HG02943 (cell line): Measurements from ENCODE around the gene HNF4A.
"Not testable (repeated sequence)": the region's sequence is repeated elsewhere in the genome, so short reads cannot be mapped to it uniquely, and the experiment has no call there.

Experiments used
- ATAC-seq: cut with Tn5 transposase; IDR thresholded peaks from one replicate; pipeline ENCODE4 v1.9.1; 2021; ENCODE audit warnings: mild to moderate bottlenecking, low read depth, moderate library complexity; ENCODE audit not compliant: unreplicated experiment

Gene HNF4A

GRCh38 chr20:44461142-44461802, 105.8 kb downstream of the HNF4A start:
- ATAC-seq: no peak

GRCh38 chr20:44461803-44462174, 106.3 kb downstream of the HNF4A start:
- ATAC-seq: no peak

DNA sequence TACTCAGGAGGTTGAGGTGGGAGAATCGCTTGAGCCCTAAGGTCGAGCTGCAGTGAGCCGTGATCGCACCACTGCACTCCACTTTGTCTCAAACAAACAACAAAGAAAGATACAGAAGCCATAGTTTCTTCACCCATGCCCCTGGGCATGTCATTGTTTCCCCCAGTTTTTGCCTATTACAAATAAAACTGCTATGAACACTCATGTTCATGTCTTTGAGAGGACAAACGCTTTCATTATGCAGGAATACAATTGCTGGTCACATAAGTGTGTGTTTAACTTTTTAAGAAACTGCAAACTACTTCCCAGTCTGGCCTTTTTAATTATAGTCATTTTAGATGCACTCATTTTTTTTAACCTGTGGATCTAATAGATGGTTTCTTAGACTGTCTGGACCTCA, 108.0 kb downstream of the HNF4A start:
- ATAC-seq: no peak

GRCh38 chr20:44464514-44464913, 109.0 kb downstream of the HNF4A start:
- ATAC-seq: no peak

DNA sequence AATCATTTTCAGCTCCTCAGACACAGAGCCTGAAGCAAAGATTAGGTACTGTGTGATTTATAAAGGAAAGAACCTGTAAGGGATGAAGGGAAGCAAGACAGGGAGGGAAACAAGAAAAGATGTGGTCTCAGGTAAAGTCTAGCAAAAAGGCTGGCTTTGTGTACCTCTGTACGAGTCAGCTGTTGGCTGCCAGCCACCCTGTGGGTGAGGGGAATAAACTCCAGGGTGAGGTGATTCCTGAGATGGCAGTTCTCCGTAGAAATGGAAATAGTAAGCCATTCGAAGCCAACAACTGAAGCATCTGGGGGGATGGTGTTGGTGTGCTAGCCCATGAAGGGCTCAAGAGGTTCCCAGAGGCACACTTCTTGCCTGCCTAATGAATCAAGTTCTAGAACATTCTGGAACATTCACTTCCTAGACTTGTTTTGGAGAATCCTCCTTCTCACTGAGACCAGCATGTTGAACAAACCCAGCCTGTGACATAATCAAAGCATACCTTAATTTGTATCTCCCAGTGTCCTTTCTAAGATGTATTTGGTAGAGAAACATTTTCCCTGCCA, 109.6 kb downstream of the HNF4A start:
- ATAC-seq: no peak

GRCh38 chr20:44467289-44467883, 111.9 kb downstream of the HNF4A start:
- ATAC-seq: no peak

- no peak for ATAC-seq
Measured at GRCh38 chr20:44468044-44468782, 112.7 kb downstream of the HNF4A start.

- ATAC-seq: no peak
Measured at GRCh38 chr20:44470327-44470726, 114.8 kb downstream of the HNF4A start.

- ATAC-seq: no peak
Measured at GRCh38 chr20:44471481-44471882, 116.0 kb downstream of the HNF4A start.

GRCh38 chr20:44472283-44472682, 116.8 kb downstream of the HNF4A start:
- not testable (repeated sequence) for ATAC-seq

DNA sequence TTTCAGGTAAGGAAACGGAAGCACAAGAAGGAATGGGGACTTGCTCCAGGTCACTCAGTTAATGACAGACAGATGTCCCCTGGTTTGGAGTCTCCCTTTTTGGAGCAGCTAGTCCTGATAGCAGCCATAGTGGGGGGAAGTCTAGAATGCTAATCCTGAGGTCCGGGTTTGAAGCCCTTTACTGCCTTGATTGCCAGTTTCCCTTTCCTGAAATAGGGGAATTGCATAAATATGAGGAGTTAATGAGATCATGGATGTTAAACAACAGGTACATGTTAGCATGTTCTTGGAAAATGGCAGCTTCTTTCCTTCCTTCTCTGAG, 119.8 kb downstream of the HNF4A start:
- no peak for ATAC-seq

- peak; percentile 93 for ATAC-seq
Measured at GRCh38 chr20:44475694-44476560, 120.4 kb downstream of the HNF4A start, which contains the start of gene TTPAL. Gene TTPAL, plus strand, starts transcription at chr20:44475874. Its CDS starts 4,126 bp downstream, at chr20:44480000.

GRCh38 chr20:44477151-44477550, 121.7 kb downstream of the HNF4A start:
- ATAC-seq: no peak

- ATAC-seq: no peak
Measured at GRCh38 chr20:44478206-44478605, 122.7 kb downstream of the HNF4A start.

DNA sequence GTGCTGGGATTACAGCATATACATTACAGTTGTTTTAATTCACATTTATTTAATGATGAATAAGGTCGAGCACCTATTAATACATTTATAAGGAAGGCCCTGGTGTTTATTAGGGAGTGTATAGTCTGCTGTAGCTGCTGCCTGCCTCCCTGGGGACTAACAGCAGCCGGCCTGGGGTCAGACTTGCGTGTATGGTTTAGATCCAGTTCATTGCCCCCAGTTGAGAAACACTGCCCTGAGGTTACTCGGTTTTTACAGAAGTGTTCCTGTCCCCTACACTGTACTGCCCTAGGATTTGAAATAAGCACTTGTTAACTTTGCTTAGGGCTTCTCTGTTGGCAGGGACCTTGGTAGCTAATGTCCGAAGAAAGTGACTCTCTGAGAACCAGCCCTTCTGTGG, 124.1 kb downstream of the HNF4A start:
- ATAC-seq: no peak

GRCh38 chr20:44480097-44480496, 124.6 kb downstream of the HNF4A start:
- no peak for ATAC-seq

DNA sequence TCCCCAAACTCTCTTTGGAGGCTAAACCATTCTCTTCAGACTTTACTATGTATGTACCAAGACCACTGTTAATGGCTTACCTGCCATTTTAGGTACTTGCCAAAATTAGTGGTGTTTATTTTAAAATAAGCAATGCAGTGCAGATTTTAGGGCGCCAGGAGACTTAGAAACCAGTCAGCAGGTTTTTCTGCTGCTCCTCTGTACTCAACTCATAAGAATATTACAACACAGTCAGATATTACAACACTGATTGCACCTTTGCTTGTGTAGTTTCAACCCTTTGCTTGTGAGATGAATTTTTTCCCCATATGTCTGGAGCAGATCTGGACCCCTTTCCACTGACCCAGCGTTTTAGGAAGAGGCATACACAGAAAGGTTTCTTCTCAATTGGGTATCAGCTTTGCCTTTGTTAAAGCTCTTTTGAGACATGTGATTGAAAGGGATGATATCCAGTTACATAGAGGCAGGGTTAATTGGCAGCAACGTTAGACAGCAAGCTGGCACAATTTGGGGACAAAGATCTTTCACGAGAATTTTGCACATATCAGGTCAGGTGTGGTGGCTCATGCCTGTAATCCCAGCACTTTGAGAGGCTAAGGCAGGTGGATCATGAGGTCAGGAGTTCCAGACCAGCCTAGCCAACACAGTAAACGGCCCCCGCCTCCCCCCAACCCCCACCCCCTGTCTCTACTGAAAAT, 126.4 kb downstream of the HNF4A start:
- ATAC-seq: no peak

GRCh38 chr20:44483112-44483511, 127.6 kb downstream of the HNF4A start:
- no peak for ATAC-seq
